ENCODE measurements around the gene POLR3B.

- TF ChIP-seq ZFX (IDR thresholded peaks at IDR 0.05; ENCODE audit: borderline replicate concordance) (no peak), CTCF (IDR thresholded peaks at IDR 0.05) (no peak)
Observed at GRCh38 chr12:106436164-106436563, 78.6 kb downstream of the POLR3B start.

Measured in 22Rv1 (cell line).